HCT116 (cell line): ENCODE results near the gene SRL.

ENCODE experiments used
- CBX3 ChIP-seq: IDR thresholded peaks from 2 replicates; pipeline ENCODE4 v1.6.1; 2012; ENCODE audit warnings: low read depth
- CEBPB ChIP-seq: IDR thresholded peaks from 2 replicates; pipeline ENCODE4 v1.6.1; 2012; ENCODE audit warnings: low read depth
- CTCF ChIP-seq, 3 experiments: fragments of 200-600 bp in 1 of 3; sonication (generic) in 1 of 3; IDR thresholded peaks in 2 of 3; conservative IDR thresholded peaks in 1 of 3; 2 replicates each; pipeline ENCODE4 v1.5.1; 2012 to 2017; ENCODE audit warnings: low read depth in 2 of 3, low read length in 2 of 3, antibody characterized with exemption in 1 of 3, borderline replicate concordance in 1 of 3, control low read depth in 1 of 3, mild to moderate bottlenecking in 1 of 3, mixed read lengths in 1 of 3, mixed run types in 1 of 3, moderate library complexity in 1 of 3; ENCODE audit not compliant: insufficient read depth in 1 of 3
- EGR1 ChIP-seq: IDR thresholded peaks from 2 replicates; pipeline ENCODE4 v1.6.1; 2012; ENCODE audit warnings: low read depth
- EZH2 ChIP-seq: fragments of 200-600 bp; sonication (generic); IDR thresholded peaks from 2 replicates; pipeline ENCODE4 v1.6.1; 2017; ENCODE audit warnings: antibody characterized with exemption, mixed run types
- POLR2A ChIP-seq: IDR thresholded peaks from 2 replicates; pipeline ENCODE4 v1.7.0; 2011; ENCODE audit warnings: borderline replicate concordance; ENCODE audit not compliant: insufficient read depth, insufficient read length; ENCODE audit errors: extremely low read depth
- POLR2AphosphoS5 ChIP-seq: IDR thresholded peaks from 2 replicates; pipeline ENCODE4 v1.6.1; 2011; ENCODE audit warnings: mild to moderate bottlenecking, low read depth, low read length, moderate library complexity
- REST ChIP-seq: IDR thresholded peaks from 2 replicates; pipeline ENCODE4 v1.6.1; 2012; ENCODE audit warnings: low read depth
- SIN3A ChIP-seq: IDR thresholded peaks from 2 replicates; pipeline ENCODE4 v1.6.1; 2012; ENCODE audit warnings: low read depth
- SRF ChIP-seq: IDR thresholded peaks from 2 replicates; pipeline ENCODE4 v1.6.1; 2012; ENCODE audit warnings: low read depth
- TCF7L2 ChIP-seq: IDR thresholded peaks from 2 replicates; pipeline ENCODE4 v1.7.0; 2011; ENCODE audit warnings: borderline replicate concordance, inconsistent platforms; ENCODE audit not compliant: insufficient read depth, insufficient read length; ENCODE audit errors: extremely low read depth
- YY1 ChIP-seq: IDR thresholded peaks from 2 replicates; pipeline ENCODE4 v1.6.1; 2011; ENCODE audit warnings: low read length, low read depth, moderate library complexity, mild to moderate bottlenecking; ENCODE audit not compliant: insufficient replicate concordance; ENCODE audit errors: extremely low read depth
- ZFX ChIP-seq: fragments of 450-650 bp; IDR thresholded peaks from 2 replicates; pipeline ENCODE4 v1.6.1; 2017
- ZNF274 ChIP-seq: fragments of 200-500 bp; sonication (Bioruptor generic); IDR thresholded peaks from 2 replicates; pipeline ENCODE4 v1.6.1; 2014; ENCODE audit warnings: mild to moderate bottlenecking, low read depth, low read length, inconsistent platforms

GRCh38 chr16:4207683-4208340, 34.1 kb downstream of the SRL start:
- TF ChIP-seq CTCF (IDR thresholded peaks at IDR 0.05 in 2 of 3, conservative IDR thresholded peaks at IDR 0.05 in 1 of 3; ENCODE audit: borderline replicate concordance in 1 of 3, insufficient read depth in 1 of 3, low read depth in 2 of 3, low read length in 2 of 3): no peak
- TF ChIP-seq POLR2A: no peak
- no peak for TF ChIP-seq YY1
- TF ChIP-seq EZH2: no peak
- no peak for TF ChIP-seq CEBPB
- no peak for TF ChIP-seq CBX3
- no peak for TF ChIP-seq SIN3A
- no peak for TF ChIP-seq SRF
- no peak for TF ChIP-seq EGR1
- no peak for TF ChIP-seq POLR2AphosphoS5
- TF ChIP-seq ZNF274: no peak
- TF ChIP-seq ZFX: no peak
- no peak for TF ChIP-seq TCF7L2
- no peak for TF ChIP-seq REST
